GM19043 (cell line): Measurements from ENCODE around the gene ABO.
"Not testable (repeated sequence)": the region's sequence is repeated elsewhere in the genome, so short reads cannot be mapped to it uniquely, and the experiment has no call there.

Experiments used
- ATAC-seq: cut with Tn5 transposase; IDR thresholded peaks from one replicate; pipeline ENCODE4 v1.9.1; 2021; ENCODE audit warnings: low read depth; ENCODE audit not compliant: unreplicated experiment

The ABO gene

DNA sequence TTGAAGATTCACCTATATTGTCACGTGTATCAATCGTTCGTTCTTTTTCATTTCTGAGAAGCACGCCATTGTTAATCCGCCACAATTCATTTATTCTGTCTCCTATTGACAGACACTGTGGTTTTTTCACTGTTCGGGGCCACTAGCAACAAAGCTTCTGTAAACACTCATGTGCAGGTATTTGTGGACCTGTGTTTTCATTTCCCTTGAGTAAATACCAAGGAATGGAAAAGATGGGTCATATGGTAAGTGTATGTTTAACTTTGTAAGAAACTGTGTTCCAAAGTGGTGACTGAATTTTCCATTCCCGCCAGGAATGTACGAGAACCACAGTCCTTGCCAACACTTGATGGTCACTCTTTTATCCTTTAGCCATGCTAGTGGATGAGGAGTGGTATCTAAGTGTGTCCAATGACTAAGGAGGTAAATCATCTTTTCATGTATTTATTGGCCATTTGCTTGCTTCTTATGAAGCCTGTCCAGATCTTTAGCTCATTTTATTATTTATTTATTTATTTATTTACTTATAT, 10.7 kb downstream of the ABO start:
- no peak for ATAC-seq

DNA sequence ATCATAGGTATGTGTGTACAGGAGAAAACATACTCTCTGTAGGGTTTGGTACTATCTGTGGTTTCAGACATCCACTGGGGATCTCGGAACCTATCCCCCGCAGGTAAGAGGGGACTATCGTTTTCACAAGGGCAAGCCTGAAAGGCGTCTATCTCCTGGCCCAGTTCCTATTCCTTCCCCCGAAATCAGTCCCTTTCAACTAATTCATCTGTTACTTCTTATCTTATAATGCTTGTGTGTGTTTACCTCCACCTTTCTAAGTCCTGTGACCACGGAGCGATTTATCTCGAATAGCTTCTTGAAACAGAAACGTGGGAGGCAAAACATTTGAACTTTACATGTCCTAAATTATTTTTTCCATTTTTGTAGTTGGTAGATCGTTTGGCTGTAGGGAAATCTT, 11.4 kb downstream of the ABO start:
- no peak for ATAC-seq

DNA sequence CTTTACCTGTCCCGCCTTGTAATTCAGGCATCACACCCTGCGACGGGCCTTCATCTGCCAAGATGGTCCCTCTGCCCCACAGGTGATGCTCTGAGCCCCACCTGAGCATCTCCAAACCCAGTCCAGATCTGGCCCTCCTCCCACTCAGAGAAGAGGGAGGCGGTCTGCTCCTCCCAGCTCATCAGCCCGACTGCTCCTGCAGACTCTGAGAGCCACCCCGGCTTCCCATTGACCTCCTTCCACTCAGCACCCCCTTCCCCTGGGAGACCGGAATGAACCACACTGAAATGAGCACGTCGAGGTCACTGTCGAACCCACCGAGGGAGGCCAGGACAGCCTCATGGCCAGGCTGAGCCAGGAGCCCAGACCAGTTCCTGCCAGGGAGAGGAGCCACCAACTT, 12.8 kb downstream of the ABO start:
- no peak for ATAC-seq

DNA sequence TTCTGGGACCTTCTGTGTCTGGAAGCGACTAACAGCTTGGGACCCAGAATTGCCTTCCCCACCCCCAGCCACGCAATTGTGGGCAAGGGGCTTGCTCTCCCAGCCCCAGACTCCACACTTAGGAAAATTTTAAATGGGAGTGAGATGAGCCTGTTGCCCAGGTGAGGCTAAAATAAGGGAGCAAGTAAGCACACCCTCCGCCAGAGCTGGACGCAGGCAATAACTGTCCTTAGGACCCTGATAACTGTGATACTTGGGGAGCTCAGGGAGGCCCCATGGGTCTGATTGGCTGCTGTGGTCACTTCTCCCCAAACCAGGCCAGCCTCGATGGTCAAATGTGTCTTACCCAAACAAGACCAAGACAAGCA, 13.3 kb downstream of the ABO start:
- no peak for ATAC-seq

DNA sequence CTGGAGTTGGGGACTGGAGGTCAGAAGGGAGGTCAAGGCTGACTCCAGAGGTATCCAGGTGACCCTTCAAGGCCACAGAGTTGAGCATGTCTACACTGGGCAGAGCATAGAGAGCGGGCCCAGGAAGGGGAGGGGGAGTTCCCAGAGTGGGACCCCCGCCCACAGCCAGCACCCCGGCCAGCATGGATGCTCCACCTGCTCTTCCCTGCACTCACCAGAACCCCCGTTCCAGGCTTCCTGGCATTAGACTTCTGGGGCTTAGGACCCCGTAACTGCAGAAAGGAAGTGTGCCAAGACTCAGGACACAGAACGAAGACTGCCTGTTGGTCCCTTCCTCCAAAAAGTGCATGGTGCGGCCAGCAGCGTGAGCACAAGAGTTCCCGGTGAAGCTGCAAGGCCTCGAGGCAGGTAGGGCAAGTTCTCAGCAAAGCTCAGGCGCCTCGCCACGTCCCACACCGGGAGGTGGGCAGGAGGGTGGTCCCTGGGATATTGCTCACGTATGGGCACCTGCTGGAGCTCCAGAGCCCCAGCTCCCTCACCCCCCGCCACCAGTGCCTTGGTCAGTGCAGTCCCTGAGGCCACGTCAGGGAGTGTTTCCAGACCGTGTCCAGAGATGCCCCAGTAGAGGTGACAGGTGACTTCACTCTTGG, 13.8 kb downstream of the ABO start:
- no peak for ATAC-seq

DNA sequence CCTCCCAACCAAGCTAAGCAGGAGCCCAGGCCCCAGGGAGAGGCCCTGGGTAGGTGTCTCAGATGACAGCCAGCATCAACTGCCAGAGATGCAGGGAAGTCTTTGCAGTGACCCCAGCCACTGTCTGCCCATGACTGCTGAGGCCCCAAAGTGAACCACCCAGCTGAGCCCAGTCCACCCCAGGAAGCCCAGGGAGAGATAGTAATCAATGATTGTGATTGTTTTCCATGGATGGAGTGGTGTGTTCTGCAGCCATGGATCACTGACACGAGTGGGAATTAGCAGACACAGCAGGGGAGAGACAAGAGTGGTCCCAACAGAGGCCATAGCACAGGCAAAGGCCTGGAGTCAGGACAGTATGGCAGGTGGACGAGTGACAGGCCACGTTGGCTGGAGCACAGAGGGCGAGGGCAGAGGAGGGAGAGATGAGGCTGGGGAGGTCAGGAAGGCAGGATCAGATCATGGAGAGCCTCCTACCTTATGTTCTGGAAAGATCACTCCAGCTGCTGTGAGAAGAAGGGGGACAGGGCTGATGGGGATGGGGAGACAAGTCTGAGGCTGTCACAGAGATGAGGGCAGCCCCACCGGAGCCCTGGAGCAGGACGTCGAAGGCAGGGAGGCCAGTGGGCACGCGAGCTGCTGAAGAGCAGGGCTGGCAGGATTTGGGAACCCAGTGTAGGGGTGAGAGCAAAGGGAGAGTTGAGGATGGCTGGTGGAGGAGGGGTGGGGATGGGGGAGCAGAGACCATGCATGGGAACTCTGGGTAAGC, 14.5 kb downstream of the ABO start:
- no peak for ATAC-seq

DNA sequence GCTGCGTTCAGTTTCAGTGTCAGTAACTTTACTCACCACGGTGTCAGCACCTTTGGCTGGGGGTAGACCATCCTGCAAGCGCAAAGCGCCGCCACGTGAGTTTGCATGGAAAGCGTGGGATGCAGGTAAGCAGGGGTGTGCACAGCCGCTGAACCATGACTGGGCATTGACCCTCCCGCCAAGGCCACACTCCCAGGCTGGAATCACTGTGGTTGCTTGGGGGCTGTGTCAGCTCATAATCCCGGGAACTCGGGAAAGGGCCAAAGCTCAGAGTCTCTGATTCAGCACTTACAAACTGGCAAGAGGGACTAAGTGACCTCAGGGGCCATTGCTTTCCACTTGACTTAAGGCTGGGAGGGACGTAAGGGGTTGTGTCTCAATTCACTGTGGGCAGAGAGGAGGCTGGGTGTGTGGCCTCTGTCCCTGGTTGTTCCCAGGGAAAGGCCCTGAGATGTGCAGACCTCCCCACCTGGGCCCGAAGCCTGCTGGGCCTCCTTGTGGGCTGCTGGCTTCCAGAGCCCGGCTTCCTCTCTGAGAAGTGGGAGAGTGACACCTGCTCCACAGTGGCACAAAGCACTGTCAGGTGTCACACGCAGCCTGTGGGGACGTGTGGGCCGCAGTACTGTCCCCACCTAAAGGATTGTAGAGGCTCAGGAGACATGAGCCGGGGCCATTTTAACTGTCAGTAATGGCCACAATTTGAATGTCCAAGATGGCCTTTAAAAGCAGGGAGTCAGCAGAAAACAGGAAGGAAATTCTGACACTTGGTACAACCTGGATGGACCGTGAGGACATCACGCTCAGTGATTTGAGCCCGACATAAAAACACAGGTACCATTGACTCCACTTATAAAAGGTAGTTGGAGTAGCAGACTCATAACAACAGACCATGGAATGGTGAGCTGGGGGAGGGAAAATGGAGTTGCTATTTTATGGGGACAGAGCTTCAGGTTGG, 16.7 kb downstream of the ABO start:
- ATAC-seq = no peak

DNA sequence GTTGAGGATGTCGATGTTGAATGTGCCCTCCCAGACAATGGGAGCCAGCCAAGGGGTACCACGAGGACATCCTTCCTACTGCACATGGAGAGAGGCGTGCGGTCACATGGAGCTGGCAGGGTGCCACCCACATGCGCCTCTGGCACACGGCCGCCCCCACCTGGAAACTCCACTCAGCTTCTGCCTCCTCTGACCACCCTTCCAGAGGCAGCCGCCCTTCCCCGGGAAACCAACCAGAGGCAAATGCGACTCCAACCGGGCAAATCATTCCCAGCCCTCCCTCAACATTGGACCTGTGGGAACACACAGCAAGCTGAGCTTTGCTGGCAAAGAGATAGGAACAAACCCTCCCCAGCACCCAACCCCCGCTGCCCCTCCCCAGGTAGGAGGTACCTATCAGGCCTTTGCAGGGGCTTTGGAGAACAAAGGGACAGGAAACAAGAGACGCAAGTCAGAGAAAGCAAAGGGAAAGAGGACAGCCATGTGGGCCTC, 17.5 kb downstream of the ABO start:
- ATAC-seq = no peak

DNA sequence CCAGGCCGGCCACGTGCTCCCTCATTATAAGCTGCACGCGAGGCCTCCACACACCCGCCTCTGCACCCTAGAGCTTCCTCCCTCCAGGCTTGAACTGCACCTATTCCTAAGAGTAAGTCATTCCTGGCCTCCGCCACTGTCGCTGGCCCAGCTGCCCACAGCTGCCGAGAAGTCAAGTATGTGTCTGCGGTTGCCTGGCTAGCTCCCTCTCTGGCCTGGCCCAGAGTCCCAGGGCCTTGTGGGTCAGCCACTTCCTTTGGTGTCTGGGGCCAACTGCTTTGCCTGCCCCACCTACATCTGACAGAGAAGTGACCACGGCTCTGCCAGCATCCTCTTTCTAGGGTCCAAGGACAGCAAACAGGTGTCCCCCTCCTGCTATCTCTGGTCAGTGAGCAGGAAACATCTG, 18.3 kb downstream of the ABO start:
- no peak for ATAC-seq

DNA sequence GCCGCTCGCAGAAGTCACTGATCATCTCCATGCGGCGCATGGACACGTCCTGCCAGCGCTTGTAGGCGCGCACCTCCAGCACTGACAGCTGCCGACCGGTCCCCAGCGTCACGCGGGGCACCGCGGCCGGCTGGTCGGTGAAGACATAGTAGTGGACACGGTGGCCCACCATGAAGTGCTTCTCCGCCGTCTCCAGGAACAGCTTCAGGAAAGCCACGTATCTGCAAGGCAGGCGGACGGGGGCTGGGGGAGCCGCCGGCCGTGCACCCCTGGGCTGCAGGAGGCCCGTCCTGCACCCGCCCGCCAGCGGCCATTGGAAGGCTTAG, 18.9 kb downstream of the ABO start:
- ATAC-seq = no peak

DNA sequence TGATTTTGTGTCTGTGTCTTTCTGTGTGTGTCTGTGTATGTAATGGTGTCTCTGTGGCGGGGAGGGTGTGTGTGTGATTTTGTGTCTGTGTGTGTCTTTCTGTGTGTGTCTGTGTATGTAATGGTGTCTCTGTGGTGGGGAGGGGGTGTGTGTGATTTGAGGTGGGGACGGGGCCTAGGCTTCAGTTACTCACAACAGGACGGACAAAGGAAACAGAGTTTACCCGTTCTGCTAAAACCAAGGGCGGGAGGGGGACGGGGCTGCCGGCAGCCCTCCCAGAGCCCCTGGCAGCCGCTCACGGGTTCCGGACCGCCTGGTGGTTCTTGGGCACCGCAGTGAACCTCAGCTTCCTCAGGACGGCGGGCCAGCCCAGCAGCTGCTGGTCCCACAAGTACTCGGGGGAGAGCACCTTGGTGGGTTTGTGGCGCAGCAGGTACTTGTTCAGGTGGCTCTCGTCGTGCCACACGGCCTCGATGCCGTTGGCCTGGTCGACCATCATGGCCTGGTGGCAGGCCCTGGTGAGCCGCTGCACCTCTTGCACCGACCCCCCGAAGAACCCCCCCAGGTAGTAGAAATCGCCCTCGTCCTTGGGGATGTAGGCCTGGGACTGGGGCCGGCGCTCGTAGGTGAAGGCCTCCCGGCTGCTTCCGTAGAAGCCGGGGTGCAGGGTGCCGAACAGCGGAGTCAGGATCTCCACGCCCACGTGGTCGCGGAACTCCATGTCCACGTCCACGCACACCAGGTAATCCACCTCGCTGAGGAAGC, 19.4 kb downstream of the ABO start:
- ATAC-seq = no peak

DNA sequence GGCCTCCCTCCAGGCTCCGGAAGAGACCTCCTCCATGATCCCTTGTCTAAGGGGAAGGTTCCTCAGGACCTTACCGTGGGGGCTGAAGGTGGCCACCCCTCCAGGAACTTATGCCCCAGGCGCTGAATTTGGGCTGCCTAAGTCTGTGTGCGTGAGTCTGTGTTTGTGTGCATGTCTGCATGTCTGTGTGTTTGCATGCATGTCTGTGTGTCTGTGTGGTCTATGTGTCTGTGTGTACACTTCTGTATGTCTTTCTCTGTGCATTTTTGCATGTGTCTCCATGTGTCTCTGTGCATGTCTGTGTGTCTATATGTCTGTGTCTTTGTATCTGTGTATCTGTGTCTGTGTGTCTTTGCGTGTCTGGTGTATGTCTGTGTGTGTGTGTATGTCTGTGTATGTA, 20.5 kb downstream of the ABO start:
- ATAC-seq = no peak

DNA sequence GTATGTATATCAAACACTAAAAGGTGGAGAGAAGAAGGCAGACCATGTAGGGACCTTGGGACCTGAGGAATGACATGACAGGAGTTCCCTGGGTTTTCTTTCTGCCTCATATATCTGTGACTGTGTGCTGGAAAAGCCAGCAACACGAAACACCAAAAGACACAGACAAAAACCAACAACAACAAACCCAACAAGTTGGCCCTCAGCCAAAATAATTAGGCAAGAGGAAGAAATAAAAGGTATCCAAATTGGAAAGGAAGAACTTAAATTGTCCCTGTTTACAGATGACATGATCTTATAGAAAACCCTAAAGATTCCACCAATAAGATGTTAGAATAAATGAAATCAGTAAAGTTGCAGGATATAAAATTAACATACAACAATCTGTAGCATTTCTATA, 21.7 kb downstream of the ABO start:
- no peak for ATAC-seq

DNA sequence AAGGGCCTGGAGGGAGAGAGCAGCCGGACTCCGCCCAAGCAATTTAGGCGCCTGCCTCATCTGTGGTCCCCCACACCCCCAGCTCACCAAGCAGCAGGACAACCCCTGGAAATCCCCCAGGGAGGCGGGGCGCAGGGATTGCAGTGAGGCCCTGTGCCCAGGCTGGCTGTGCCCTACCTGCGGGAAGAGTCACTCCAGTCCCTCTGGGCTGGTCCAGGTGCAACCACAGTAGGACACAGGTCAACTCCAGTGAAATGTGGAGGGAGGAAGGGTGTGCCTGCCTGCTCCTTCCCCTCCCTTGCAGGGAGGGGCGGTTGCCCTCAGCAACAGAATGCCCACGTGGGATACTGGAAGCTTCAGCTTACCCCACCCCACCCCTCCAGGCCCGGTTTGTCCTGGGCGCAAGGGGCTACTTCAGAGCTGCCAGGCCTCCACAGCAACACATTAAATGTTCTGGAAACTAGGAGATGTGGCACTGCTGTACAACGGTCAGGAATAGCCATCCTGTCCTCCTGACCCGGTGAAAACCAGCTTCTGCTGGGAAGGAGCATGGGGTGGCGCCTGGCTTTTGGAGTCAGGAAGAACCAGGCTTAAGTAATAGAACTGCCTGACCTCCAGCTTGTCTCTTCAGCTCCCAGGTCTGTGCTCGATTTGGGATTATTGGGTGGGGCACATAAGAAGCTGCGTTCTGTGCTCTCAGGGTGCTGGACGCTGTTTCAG, 22.5 kb downstream of the ABO start:
- no peak for ATAC-seq

DNA sequence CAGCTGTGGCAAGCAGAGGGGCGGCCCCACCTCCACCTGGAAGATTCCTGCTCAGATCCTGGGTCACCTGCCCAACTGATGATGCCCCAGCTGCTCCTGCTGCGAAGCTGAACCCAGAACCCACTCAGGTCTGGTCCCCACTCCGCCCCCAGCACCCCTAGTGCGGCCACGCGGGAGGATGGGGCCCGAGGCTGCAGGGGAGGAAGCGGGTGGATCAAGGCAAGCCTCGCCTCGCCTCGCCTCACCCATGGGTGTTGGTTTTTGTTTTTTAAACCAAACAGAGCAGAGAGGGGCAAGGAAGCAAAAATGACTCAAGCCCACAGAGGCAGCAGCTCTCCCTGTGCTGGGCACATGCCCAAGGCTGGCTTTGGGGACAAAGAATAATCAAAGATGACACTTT, 23.2 kb downstream of the ABO start:
- ATAC-seq = no peak

DNA sequence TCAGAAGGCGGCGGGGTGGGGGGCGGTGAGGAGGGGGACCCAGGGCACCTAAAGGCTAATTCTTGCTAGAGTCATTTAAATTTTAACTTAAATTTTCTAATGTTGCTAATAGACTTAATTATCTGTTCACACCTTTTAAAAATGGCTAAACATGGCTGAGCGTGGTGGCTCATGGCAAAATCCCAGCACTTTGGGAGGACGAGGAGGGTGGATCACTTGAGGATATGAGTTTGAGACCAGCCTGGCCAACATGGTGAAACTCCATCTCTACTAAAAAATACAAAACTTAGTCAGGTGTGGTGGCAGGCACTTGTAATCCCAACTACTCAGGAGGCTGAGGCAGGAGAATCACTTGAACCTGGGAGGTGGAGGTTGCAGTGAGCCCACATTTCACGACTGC, 23.8 kb downstream of the ABO start:
- not testable (repeated sequence) for ATAC-seq

DNA sequence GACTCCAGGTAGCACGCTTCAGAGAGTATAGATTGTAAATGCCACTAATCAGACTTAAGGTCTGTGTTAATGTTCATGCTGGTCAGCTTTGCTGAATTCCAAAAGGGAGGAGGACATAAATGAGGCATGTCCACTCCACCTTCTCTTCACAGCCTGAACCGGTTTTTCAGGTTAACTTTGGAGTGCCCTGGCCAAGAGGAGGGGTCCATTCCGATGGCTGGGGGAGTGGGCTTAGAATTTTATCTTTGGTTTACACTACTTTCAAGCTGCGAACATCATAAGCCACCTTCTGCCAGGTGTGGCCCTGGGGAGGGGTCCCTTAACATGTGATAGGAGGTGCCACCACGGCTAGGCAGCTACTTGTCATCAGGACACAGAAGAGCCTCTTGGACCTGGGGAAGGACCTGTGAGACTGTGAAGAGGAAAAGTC, 24.2 kb downstream of the ABO start:
- ATAC-seq = no peak

DNA sequence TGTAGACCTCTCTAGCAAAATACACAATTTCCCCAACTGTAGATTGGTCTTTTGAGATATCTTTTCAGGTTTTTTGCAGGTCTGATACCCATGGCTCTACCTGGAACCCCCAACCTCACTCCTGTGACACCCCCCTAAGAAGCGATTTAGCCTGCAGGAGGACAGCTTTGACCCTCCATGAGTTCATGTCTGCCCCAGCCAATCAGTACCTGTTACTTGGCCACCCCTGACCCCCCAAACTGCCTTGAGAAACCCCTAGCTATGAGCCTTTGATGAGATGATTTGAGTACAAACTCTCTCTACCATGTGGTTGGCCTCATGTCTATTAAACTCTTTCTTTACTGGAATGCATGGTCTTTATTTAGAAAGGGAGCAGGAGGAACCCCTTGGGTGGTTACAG, 25.7 kb downstream of the ABO start:
- no peak for ATAC-seq

DNA sequence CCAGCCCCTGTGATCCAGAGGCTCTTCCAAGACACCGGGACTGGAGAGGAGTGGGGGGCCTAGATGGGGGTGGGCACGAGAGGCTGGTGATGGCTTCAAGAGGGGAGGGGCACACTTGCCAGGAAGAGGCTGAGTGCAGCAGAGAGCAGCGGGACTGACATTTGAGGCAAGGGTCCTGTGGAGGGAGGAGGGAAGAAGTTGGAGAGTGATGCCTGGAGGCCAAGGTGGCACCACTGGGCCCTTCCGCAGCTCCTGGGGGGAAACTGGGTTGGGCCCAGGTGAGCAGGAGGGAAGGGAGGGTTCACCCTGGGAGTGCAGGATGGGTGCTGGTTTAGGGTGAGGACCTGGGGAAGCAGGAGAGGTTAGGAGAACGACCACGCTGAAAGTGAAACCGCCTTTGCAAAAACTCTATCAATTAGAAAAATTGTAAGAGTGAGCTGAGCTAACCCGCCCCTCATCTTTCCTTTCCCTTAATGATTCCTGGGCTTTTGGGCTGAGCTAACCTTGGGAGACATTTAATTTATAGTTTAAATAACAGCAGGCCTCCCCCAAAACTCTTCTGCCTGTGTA, 26.2 kb downstream of the ABO start:
- ATAC-seq = no peak
